ENCODE measurements around the gene RPTOR.

GRCh38 chr17:80852476-80853015 lies 307.9 kb downstream of the RPTOR start:
- TF ChIP-seq TCF12 (IDR thresholded peaks at IDR 0.05; ENCODE audit: low read depth, low read length) (no peak), EP300 (IDR thresholded peaks at IDR 0.05; ENCODE audit: borderline replicate concordance in 1 of 2, control insufficient read depth in 1 of 2, low read depth in 2 of 2, low read length in 2 of 2) (no peak), RBBP5 (conservative IDR thresholded peaks at IDR 0.05) (no peak), CEBPB (IDR thresholded peaks at IDR 0.05; ENCODE audit: borderline replicate concordance in 1 of 2, low read depth in 2 of 2, low read length in 2 of 2) (no peak), REST (IDR thresholded peaks at IDR 0.05; ENCODE audit: low read depth, low read length) (no peak), CREM (IDR thresholded peaks at IDR 0.05; ENCODE audit: low read depth) (no peak), ASH2L (IDR thresholded peaks at IDR 0.05; ENCODE audit: borderline replicate concordance, low read depth) (no peak), CTCF (IDR thresholded peaks at IDR 0.05 in 2 of 3, conservative IDR thresholded peaks at IDR 0.05 in 1 of 3; ENCODE audit: control insufficient read depth in 2 of 3, extremely low read depth in 1 of 3, insufficient read depth in 1 of 3, low read depth in 3 of 3, low read length in 3 of 3) (no peak), MYC (IDR thresholded peaks at IDR 0.05; ENCODE audit: insufficient read depth, insufficient read length, insufficient replicate concordance, low read length, severe bottlenecking) (no peak)
